Neural progenitor cell (in vitro differentiated cells): Measurements from ENCODE around the gene CCDC51.

Experiments used
- CTCF ChIP-seq: fragments of 200-600 bp; sonication (generic); IDR thresholded peaks from 2 replicates; pipeline ENCODE4 v1.5.1; 2017; ENCODE audit warnings: antibody characterized with exemption, mild to moderate bottlenecking
- EZH2 ChIP-seq: fragments of 200-600 bp; sonication (generic); IDR thresholded peaks from 2 replicates; pipeline ENCODE4 v1.6.1; 2017; ENCODE audit warnings: antibody characterized with exemption, mild to moderate bottlenecking, moderate library complexity

DNA sequence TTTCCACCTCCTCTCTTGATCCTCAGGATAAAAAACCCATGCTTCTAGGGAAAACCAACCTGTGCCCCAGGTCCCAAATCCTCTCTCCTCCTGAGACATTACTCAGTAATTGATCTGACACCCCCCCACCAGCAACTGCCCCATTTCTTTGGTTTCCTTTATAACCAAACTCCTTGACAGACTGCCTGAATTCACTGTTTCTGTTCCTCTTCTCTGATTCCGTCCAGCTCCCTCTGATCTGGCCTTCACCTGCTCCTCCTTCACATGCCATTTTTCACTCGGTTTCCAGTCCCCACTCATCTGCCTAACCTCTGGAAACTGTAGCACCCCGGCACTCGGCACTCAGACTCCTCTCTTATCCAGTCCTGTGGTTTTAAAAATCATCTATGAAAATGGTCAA, 2.1 kb downstream of the CCDC51 start:
- TF ChIP-seq CTCF (no peak), EZH2 (no peak)
